ENCODE results near the gene SAMD7. TPM values are rescaled to one million over a fixed set of nuclear protein-coding genes. Genes with fewer than 3 reads are reported as not detected.

The SAMD7 gene
- total RNA-seq (2014; rRNA removed) (not detected in 2 replicates), Bru-seq, nascent RNA (percentile 3 among the genes with signal in this experiment), BruChase-seq, experiment 1, labeled RNA remaining after a 6-hour chase (percentile 9 among the genes with signal in this experiment), BruChase-seq, experiment 2, labeled RNA remaining after a 2-hour chase (percentile 15 among the genes with signal in this experiment)
- long read RNA-seq, result 0 reads

DNA sequence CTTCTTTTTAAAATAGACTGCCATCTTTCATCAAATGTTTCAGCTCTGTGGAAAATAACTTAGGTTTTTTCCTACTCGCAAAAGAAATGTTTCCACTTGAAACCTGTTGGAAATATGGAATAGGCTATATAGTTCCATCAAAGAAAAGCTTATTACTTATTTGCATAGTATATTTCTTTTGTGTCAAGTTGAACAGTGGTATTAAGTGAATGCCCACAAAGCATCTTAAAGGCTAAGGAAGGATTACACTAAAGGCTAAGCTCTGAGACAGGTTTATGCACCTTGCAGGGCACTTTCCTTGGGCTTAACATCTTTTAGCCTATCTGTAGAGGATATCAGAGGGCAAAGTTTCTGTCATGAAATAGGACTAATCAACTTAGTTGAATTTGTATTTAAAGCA, at the start of gene SAMD7:
Gene SAMD7 (plus strand): TSS at position 301 of the 400 bp plus-strand sequence. CDS start 7,927 bp downstream, outside the sequence.
- ATAC-seq (no peak), DNase-seq (no peak)
- no TSS peak for BruUV-seq (replicated peaks)
- H3K79me2 ChIP-seq (ENCODE audit: low read length), result no peaks in the 10 kb centered on the region
- POLR2A ChIA-PET (ENCODE audit: unreplicated experiment), result no interaction called here
- H3K9ac ChIP-seq (ENCODE audit: low read length), result no peak within 1 kb of the TSS
- H3K9me2 ChIP-seq (replicated peaks; ENCODE audit: low read length), result no peaks in the 10 kb centered on the region
- H3K4me1 ChIP-seq (ENCODE audit: insufficient read depth, low read length), result no peaks in the 10 kb centered on the region
- no peak within 1 kb of the TSS for H3K4me3 ChIP-seq (ENCODE audit: low read length)
- H3F3A ChIP-seq (ENCODE audit: low read length, unreplicated experiment), result no peaks in the 10 kb centered on the region
- TF ChIP-seq EZH2phosphoT487 (IDR thresholded peaks at IDR 0.05; ENCODE audit: borderline replicate concordance, low read length) (no peak), EZH2 (IDR thresholded peaks at IDR 0.05; ENCODE audit: low read length, unreplicated experiment) (no peak)
- TF ChIP-seq, protein P1, sequence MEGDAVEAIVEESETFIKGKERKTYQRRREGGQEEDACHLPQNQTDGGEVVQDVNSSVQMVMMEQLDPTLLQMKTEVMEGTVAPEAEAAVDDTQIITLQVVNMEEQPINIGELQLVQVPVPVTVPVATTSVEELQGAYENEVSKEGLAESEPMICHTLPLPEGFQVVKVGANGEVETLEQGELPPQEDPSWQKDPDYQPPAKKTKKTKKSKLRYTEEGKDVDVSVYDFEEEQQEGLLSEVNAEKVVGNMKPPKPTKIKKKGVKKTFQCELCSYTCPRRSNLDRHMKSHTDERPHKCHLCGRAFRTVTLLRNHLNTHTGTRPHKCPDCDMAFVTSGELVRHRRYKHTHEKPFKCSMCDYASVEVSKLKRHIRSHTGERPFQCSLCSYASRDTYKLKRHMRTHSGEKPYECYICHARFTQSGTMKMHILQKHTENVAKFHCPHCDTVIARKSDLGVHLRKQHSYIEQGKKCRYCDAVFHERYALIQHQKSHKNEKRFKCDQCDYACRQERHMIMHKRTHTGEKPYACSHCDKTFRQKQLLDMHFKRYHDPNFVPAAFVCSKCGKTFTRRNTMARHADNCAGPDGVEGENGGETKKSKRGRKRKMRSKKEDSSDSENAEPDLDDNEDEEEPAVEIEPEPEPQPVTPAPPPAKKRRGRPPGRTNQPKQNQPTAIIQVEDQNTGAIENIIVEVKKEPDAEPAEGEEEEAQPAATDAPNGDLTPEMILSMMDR (conservative IDR thresholded peaks at IDR 0.05; ENCODE audit: low read depth, low read length), result no peak
- no peak within 1 kb of the TSS for H2AFZ ChIP-seq (ENCODE audit: low read length)
- no peak within 1 kb of the TSS for H3K4me2 ChIP-seq (ENCODE audit: low read length)
- CTCF ChIA-PET, result no interaction called here
- no peaks in the 10 kb centered on the region for H3K27me3 ChIP-seq (ENCODE audit: low read length)
- intact Hi-C loops (cut with micrococcal nuclease), result loop anchor here (2.0 kb wide), 1 partner anchor 40 kb away; no protein-coding TSS in a partner anchor
- no peaks in the 10 kb centered on the region for H3K36me3 ChIP-seq (ENCODE audit: low read depth, low read length)
- H4K20me1 ChIP-seq (ENCODE audit: low read length), result no peaks in the 10 kb centered on the region
- H3K9me3 ChIP-seq (ENCODE audit: low read length), result no peaks in the 10 kb centered on the region
- H3K27ac ChIP-seq (ENCODE audit: low read length), result no peak within 1 kb of the TSS

- Histone ChIP-seq H3K9me2 (replicated peaks; ENCODE audit: low read length) (no peaks in the 10 kb centered on the region), H3K4me3 (ENCODE audit: low read length) (no peak overlapping the region), H3K9ac (ENCODE audit: low read length) (no peak overlapping the region), H2AFZ (ENCODE audit: low read length) (no peak overlapping the region), H4K20me1 (ENCODE audit: low read length) (no peaks in the 10 kb centered on the region), H3K4me2 (ENCODE audit: low read length) (no peak overlapping the region), H3K27ac (ENCODE audit: low read length) (no peak overlapping the region), H3F3A (ENCODE audit: low read length, unreplicated experiment) (no peaks in the 10 kb centered on the region), H3K27me3 (ENCODE audit: low read length) (no peaks in the 10 kb centered on the region), H3K9me3 (ENCODE audit: low read length) (no peaks in the 10 kb centered on the region), H3K79me2 (ENCODE audit: low read length) (no peaks in the 10 kb centered on the region), H3K4me1 (ENCODE audit: insufficient read depth, low read length) (no peaks in the 10 kb centered on the region), H3K36me3 (ENCODE audit: low read depth, low read length) (no peaks in the 10 kb centered on the region)
- ChIA-PET POLR2A (ENCODE audit: unreplicated experiment) (interaction anchor here (1.1 kb wide), 1 partner anchor 105 kb away, joined by 7 read pairs; no protein-coding TSS in a partner anchor), CTCF (interaction anchor here (0.6 kb wide), 1 partner anchor 36 kb away, joined by 8 read pairs; no protein-coding TSS in a partner anchor)
- BruUV-seq (replicated peaks), result no TSS peak
- no peak for ATAC-seq
- no peak for DNase-seq
- TF ChIP-seq EZH2 (IDR thresholded peaks at IDR 0.05; ENCODE audit: low read length, unreplicated experiment), result no peak
- TF ChIP-seq, protein P1 (conservative IDR thresholded peaks at IDR 0.05; ENCODE audit: low read depth, low read length), result no peak
- intact Hi-C loops (cut with micrococcal nuclease), result loop anchor here (2.0 to 5.0 kb wide), 2 partner anchors 100 to 193 kb away; no protein-coding TSS in a partner anchor
Observed at GRCh38 chr3:169861871-169862270, 49.5 kb upstream of the SAMD7 start.

- H3K4me3 ChIP-seq (ENCODE audit: low read length), result no peak overlapping the region
- no peaks in the 10 kb centered on the region for H3K9me3 ChIP-seq (ENCODE audit: low read length)
- H3K4me1 ChIP-seq (ENCODE audit: insufficient read depth, low read length), result no peaks in the 10 kb centered on the region
- H4K20me1 ChIP-seq (ENCODE audit: low read length), result no peaks in the 10 kb centered on the region
- no peak overlapping the region for H3K9ac ChIP-seq (ENCODE audit: low read length)
- H3K4me2 ChIP-seq (ENCODE audit: low read length), result 0 out of 2 replicates have a peak overlapping the region, but pooled peaks have one; percentile 20
- H3K27ac ChIP-seq (ENCODE audit: low read length), result no peak overlapping the region
- CTCF ChIA-PET, result no interaction called here
- intact Hi-C loops (cut with micrococcal nuclease), result loop anchor here (1.0 to 5.0 kb wide), 3 partner anchors 101 to 191 kb away; partner anchors contain the start of gene SEC62
- POLR2A ChIA-PET (ENCODE audit: unreplicated experiment), result interaction anchor here (0.7 kb wide), 1 partner anchor 97 kb away, joined by 4 read pairs; no protein-coding TSS in a partner anchor
- H3K9me2 ChIP-seq (replicated peaks; ENCODE audit: low read length), result no peaks in the 10 kb centered on the region
- H3K27me3 ChIP-seq (ENCODE audit: low read length), result no peaks in the 10 kb centered on the region
- H3K36me3 ChIP-seq (ENCODE audit: low read depth, low read length), result no peaks in the 10 kb centered on the region
- peak; percentile 89 for ATAC-seq
- DNase-seq, result peak; percentile 92
- TF ChIP-seq, protein P1 (conservative IDR thresholded peaks at IDR 0.05; ENCODE audit: low read depth, low read length), result peak; percentile 97
- TF ChIP-seq EZH2phosphoT487 (IDR thresholded peaks at IDR 0.05; ENCODE audit: borderline replicate concordance, low read length), result no peak
- no peak overlapping the region for H2AFZ ChIP-seq (ENCODE audit: low read length)
- no TSS peak for BruUV-seq (replicated peaks)
- no peaks in the 10 kb centered on the region for H3K79me2 ChIP-seq (ENCODE audit: low read length)
- no peaks in the 10 kb centered on the region for H3F3A ChIP-seq (ENCODE audit: low read length, unreplicated experiment)
Observed at GRCh38 chr3:169863458-169863899, 47.9 kb upstream of the SAMD7 start.
